ENCODE data around the gene VPS37C. TPM values are rescaled to one million over a fixed set of nuclear protein-coding genes. Genes with fewer than 3 reads are reported as not detected.

Gene VPS37C
- total RNA-seq, 1 experiment from 2014 or later, result 19.0 TPM

DNA sequence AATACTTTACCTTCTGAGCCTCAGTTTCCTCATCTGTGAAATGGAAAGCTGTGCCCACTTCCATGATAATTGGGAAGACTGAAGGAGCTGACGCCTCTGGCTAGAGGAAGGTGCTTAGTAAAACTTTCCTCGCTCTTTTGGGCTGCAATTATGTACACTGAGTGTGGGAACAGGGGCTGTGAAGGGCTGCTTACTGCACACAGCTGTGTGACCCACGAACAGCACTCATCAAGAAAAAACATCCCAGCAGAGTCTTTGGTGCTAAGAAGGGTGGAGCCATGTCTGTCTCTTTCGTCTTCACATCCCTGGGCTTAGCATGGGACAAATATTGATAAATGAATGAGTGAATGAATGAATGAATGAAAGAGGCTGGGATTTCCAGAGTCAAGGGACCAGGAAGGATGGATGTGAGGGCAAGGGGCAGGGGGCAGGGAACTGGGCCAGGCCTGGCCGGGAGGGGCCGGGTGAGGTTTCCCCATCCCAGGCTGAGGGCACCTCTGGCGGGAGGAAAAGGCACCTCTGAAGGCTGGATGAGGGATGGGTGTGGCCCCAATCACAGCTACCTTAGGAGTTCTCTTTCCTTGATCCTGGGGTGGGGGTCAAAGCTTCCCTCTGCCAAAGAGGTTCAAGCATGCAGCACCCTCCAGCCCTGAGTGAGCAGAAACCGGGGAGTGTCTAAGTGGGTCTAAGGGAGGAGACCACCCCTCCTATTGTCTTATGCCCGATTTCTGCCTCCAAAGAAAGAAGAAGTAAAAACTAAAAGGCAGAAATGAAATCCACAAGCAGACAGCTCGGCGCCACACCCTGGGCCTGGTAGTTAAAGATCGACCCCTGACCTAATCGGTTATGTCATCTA is 68.1 kb downstream of the VPS37C start:
- Histone ChIP-seq H3K23ac (ENCODE audit: insufficient read length, low read depth, low read length) (no peak overlapping the region), H2BK120ac (ENCODE audit: low read depth, low read length, poor library complexity, severe bottlenecking) (no peak overlapping the region)

More for the DNA sequence above, 68.1 kb downstream of the VPS37C start:
- Histone ChIP-seq H4K20me1 (ENCODE audit: control insufficient read depth, insufficient read depth, insufficient read length) (no peaks in the 10 kb centered on the region), H3K27ac (ENCODE audit: insufficient read length, low read depth, low read length) (no peak overlapping the region), H3K27me3 (ENCODE audit: insufficient read depth, low read length) (no peaks in the 10 kb centered on the region), H3K4ac (ENCODE audit: low read depth, low read length) (no peak overlapping the region), H3K4me1 (ENCODE audit: insufficient read depth, low read length) (no peaks in the 10 kb centered on the region), H3K18ac (ENCODE audit: insufficient read length, low read depth, low read length) (no peak overlapping the region), H2BK5ac (ENCODE audit: insufficient read length, low read length) (no peak overlapping the region), H3K9ac (ENCODE audit: extremely low read depth, insufficient read length, low read length) (no peak overlapping the region), H3T11ph (ENCODE audit: low read length) (no peak overlapping the region), H3K23me2 (ENCODE audit: insufficient read length, low read depth, low read length, poor library complexity, severe bottlenecking) (no peaks in the 10 kb centered on the region), H4K91ac (ENCODE audit: insufficient read length, low read depth, low read length) (no peak overlapping the region), H3K14ac (ENCODE audit: insufficient read depth, low read length) (no peak overlapping the region), H2AK5ac (ENCODE audit: insufficient read length, low read length) (no peak overlapping the region), H3K79me1 (ENCODE audit: insufficient read depth, low read depth, low read length, poor library complexity, severe bottlenecking) (no peaks in the 10 kb centered on the region), H2BK12ac (ENCODE audit: insufficient read length, low read depth, low read length) (no peak overlapping the region), H3K56ac (ENCODE audit: insufficient read length, low read depth, low read length) (no peak overlapping the region), H3K79me2 (ENCODE audit: insufficient read depth, low read length) (no peaks in the 10 kb centered on the region), H4K5ac (ENCODE audit: insufficient read length, low read depth, low read length) (no peak overlapping the region), H2BK15ac (ENCODE audit: low read depth, low read length) (no peak overlapping the region), H3K4me2 (ENCODE audit: insufficient read depth, insufficient read length, low read length) (no peak overlapping the region), H2AFZ (ENCODE audit: low read length) (no peak overlapping the region), H2BK20ac (ENCODE audit: low read depth, low read length, poor library complexity, severe bottlenecking) (no peak overlapping the region), H4K8ac (replicated peaks; ENCODE audit: insufficient read length, low read depth, low read length) (no peak overlapping the region), H3K9me3 (ENCODE audit: control insufficient read depth, low read depth, low read length) (no peaks in the 10 kb centered on the region)
- Mint-ChIP-seq H3K36me3 (ENCODE audit: insufficient read depth in 1 of 3, low read depth in 3 of 3) (peaks cover 0 to 8% (median 0%) of the 10 kb centered on the region in 3 experiments; a peak in 2 of 7 replicates), H3K4me3 (no peak overlapping the region), H3K4me1 (peaks cover 7 to 13% of the 10 kb centered on the region in 2 experiments), H3K9me3 (peaks cover 11 to 17% of the 10 kb centered on the region in 2 experiments), H3K27me3 (ENCODE audit: low read depth) (peaks cover 23% of the 10 kb centered on the region), H3K27ac (no peak overlapping the region)
- no peak for DNase-seq
- WGBS (ENCODE audit: extremely low coverage, insufficient read length, low lambda C conversion rate), result no CpG with 5 or more reads among the region's 13 CpGs
- TF ChIP-seq, protein P1, sequence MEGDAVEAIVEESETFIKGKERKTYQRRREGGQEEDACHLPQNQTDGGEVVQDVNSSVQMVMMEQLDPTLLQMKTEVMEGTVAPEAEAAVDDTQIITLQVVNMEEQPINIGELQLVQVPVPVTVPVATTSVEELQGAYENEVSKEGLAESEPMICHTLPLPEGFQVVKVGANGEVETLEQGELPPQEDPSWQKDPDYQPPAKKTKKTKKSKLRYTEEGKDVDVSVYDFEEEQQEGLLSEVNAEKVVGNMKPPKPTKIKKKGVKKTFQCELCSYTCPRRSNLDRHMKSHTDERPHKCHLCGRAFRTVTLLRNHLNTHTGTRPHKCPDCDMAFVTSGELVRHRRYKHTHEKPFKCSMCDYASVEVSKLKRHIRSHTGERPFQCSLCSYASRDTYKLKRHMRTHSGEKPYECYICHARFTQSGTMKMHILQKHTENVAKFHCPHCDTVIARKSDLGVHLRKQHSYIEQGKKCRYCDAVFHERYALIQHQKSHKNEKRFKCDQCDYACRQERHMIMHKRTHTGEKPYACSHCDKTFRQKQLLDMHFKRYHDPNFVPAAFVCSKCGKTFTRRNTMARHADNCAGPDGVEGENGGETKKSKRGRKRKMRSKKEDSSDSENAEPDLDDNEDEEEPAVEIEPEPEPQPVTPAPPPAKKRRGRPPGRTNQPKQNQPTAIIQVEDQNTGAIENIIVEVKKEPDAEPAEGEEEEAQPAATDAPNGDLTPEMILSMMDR (conservative IDR thresholded peaks at IDR 0.05), result no peak
